Epidermal melanocyte (primary cell): ENCODE measurements around the gene BAZ2B.
A peak's percentile ranks its signal among the peaks of the same experiment; 100 is the strongest.

Experiments
- DNase-seq: peaks from one replicate; pipeline ENCODE4 v3.0.0; 2011; ENCODE audit warnings: low spot score; ENCODE audit not compliant: insufficient read length

BAZ2B gene

GRCh38 chr2:159351977-159352376, 264.4 kb downstream of the BAZ2B start:
- DNase-seq = no peak

DNA sequence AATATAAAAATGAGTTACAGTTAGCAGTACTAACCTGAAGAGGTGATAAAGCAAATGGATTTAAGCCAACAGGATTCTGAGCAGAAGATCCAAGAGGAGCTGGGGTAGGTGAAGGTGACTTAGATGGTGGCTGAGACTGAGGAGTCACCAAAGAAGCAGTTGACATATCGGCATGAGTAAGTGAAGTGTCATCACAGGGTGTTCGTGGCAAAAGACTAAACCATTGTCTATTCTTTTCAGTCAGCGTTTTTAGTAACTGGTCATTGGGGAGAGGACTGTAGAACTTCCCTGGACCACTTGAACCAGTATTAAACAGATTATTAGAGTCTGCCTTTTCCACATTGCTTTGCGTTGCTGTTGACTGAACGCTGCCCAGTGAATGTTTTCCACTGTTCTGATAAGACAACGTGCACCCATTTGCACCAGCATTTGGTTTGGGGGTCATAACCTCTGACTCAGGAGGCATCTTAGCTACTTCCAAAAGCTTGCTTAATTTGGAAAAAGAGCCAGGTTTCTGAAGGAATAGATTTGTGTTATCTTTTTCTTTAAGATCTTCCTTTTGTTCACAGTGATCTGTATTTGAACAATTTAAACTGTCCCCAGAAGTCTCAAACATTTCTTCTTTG, 266.6 kb downstream of the BAZ2B start:
- no peak for DNase-seq

DNA sequence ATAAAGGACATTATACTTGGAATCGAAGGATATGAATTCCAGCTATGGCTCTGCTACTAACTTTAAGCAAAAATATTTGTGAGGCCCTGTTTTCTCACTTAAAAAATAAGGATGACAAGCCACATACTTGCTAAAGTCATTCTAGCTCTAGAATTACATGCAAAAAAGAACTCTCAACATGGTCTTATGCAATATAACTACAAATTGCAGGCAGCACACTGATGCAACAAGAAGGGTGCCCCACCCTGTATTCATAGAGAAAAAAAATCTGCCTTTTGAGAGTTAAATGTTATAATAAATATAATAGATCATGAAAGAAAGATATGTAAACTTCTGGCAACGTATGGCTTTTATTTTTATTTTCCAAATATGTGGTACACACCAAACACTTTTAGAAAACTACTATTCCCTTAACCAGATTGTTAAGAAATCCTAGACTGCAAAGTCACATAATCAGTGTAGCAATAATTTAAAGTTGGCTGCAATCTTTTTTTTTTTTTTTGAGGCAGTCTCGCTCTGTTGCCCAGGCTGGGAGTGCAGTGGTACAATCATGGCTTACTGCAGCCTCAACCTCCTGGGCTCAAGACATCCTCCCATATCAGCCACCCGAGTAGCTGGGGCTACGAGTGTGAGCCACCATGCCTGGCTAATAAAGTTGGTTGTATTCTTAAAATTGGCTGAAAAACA, 289.6 kb downstream of the BAZ2B start:
- DNase-seq = no peak

DNA sequence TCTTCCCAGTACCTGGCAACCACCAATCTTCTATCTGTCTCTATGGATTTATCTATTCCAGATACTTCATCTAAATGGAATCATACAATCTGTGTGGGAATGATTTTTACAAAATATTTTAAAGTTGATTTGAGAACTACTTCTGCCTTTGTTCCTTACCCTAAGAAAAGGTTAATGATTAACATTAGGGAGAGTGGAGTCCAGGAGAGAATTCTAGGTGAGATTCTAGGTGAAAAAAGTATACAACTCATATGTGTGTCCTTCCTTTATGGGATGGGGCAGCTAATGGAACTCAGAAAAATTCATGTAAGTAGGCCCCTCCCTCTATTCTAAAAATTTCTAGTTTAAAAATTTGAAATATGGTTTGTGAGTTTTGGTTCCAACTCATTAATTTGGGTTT, 293.9 kb downstream of the BAZ2B start:
- DNase-seq = no peak

- no peak for DNase-seq
These were observed 298.8 kb downstream of the BAZ2B start for GRCh38 chr2:159317392-159318088.

- DNase-seq = no peak
These were observed 308.4 kb downstream of the BAZ2B start for GRCh38 chr2:159307942-159308341.

DNA sequence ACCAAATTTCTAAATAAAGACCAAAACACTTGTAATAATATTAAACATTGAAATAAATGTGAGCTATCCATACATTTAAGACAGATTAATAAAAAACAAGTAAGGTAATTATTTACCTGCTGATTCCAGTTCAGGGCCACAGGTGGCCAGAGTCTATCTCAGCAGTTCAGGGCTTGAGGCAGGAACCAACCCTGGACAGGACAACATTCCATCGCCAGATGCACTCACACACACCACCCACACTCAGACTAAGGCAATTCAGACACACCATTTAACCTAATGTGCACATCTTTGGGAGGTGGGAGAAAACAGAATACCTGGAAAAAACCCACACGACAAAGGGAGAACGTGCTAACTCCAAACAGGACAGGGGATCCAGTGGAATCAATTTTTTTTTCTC, 315.8 kb downstream of the BAZ2B start:
- DNase-seq = no peak

DNA sequence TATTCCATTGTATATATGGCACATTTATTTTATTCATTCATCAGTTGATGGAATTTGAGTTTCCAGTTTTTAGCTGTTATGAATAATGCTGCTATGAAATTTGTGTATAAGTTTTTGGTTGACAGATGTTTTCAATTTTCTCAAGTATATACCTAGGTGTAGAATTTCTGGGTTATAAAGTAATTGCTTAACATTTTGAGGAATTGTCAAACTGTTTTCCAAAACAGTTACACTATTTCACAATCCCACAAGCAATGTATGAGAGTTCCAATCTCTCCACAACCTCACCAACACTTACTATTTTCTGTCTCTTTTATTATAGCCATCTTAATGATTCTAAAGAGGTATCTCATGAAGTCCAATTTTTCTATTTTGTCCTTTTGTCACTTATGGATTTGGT, 317.4 kb downstream of the BAZ2B start:
- DNase-seq = no peak

- DNase-seq = no peak
These were observed 319.2 kb downstream of the BAZ2B start for GRCh38 chr2:159297042-159297707.

- no peak for DNase-seq
These were observed 324.2 kb downstream of the BAZ2B start for GRCh38 chr2:159292157-159292556.

GRCh38 chr2:159290289-159290907, 325.9 kb downstream of the BAZ2B start:
- DNase-seq = peak; percentile 21

- DNase-seq = no peak
These were observed 328.6 kb downstream of the BAZ2B start for GRCh38 chr2:159287733-159288132.

DNA sequence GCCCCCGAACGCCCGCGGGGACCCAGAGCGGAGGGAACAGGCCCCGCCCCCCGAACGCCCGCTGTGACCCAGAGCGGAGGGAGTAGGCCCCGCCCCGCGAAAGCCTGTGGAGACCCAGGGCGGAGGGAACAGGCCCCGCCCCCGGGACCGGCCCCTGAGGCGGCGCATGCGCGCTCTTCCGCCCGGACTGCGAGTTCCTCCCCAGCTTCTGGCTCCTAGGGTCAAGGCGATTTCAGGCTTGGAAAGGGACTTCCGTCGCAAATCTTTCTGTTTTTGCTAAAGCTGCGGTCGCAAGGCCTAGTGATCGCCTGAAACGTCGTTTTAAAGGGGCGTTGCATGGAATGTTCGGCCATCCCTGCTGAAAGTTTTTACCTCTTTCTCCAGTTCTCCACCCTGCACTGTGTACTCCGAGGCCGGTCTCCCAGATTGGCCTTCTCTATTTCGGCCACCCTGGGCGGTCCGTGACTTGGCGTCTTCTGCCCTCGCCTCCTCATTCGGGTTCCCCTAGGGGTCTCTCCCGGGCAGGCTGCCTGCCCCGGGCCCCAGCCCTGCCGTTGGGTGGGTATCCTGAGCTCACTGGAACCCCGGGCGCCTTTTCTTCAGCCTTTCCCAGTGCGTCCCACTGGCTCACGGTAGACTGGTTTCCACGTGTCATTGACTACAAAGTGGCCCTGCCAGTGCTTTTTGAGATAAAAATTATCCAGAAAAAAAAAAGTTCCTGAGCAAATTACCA, 329.5 kb downstream of the BAZ2B start:
- peak; percentile 84 for DNase-seq

- peak; percentile 21 for DNase-seq
These were observed 330.2 kb downstream of the BAZ2B start, which contains the start of gene WDSUB1 for GRCh38 chr2:159285929-159286708. TSS of gene WDSUB1 (minus strand) at chr2:159286703. CDS start at chr2:159283069, 3,634 bp downstream.

- no peak for DNase-seq
These were observed 330.9 kb downstream of the BAZ2B start for GRCh38 chr2:159285433-159285832.

DNA sequence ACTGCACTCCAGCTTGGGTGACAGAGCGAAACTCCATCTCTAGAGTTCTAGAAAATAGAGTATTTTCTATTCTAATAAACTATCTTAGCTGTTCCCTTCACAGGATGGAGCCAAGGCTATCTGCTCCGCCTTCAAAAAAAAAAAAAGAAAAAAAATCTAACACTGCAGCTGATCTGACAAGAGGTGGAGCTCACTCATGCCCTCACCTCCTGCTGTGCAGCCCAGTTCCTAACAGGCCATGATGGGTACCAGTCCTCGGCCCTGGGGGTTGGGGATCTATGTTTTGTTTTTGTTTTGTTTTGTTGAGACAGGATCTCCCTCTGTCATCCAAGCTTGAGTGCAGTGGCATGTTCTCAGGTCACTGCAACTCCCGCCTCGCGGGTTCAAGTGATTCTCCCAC, 332.8 kb downstream of the BAZ2B start:
- DNase-seq = no peak

GRCh38 chr2:159281002-159281401, 335.3 kb downstream of the BAZ2B start:
- DNase-seq = no peak

DNA sequence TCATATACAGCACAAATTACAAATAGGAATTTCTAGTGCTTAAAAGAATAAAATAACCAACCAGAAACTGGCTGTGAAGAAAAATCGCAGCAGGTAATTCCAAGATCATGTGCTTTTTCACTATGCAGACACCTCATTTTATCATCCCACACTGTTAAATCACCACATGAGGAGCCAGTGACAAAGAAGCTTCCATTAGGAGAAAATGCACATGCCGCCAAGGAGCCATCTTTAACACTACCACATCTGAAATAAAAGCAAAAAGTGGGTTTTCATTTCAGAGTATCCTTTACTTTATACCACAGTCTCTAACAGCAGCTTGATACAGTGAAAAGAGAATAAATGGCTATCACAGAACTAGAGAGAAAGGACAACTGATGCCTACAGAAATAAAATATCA, 336.6 kb downstream of the BAZ2B start:
- no peak for DNase-seq

- DNase-seq = no peak
These were observed 341.2 kb downstream of the BAZ2B start for GRCh38 chr2:159275111-159275510.

GRCh38 chr2:159272156-159272555, 344.2 kb downstream of the BAZ2B start:
- no peak for DNase-seq
